IMR-90 (cell line): ENCODE results near the gene CCNK. TPM values are rescaled to one million over a fixed set of nuclear protein-coding genes. Genes with fewer than 3 reads are reported as not detected.
A peak's percentile ranks its signal among the peaks of the same experiment; 100 is the strongest.

Experiments used
- ATAC-seq: fragments of 200-7000 bp; cut with Tn5 transposase; 2 replicates; pipeline ENCODE4 v1.9.1; 2020; ENCODE audit warnings: low read depth, mild to moderate bottlenecking, moderate library complexity
- Bru-seq: library from RNA; stranded (reverse); fragments of 400-500 nt; gene quantifications from one replicate; lab custom pipeline; 2021; lab: Mats Ljungman, UMichigan
- BruChase-seq, 2 experiments: library from RNA; stranded (reverse); fragments of 400-500 nt; gene quantifications; one replicate each; lab custom pipeline; 2021; lab: Mats Ljungman, UMichigan
- BruUV-seq: library from RNA; stranded (reverse); fragments of 400-500 nt; replicated peaks from 2 replicates; lab custom pipeline; 2021; lab: Mats Ljungman, UMichigan
- CTCF ChIA-PET: fragments of 300-600 bp; formaldehyde crosslinking; extraction: SDS; loops from one replicate; lab custom pipeline; 2021; ENCODE audit warnings: antibody characterized with exemption; lab: Yijun Ruan, JAX
- POLR2A ChIA-PET: fragments of 300-600 bp; sonication (Branson Sonifier 250); formaldehyde crosslinking; loops from one replicate; lab custom pipeline; 2022; ENCODE audit warnings: antibody characterized with exemption; ENCODE audit not compliant: unreplicated experiment; lab: Charles Lee
- DNase-seq: peaks from one replicate; pipeline ENCODE4 v3.0.0; 2013
- H2AFZ ChIP-seq: replicated peaks from 2 replicates; pipeline ENCODE3; 2013; ENCODE audit warnings: low read length, mild to moderate bottlenecking; ENCODE audit not compliant: poor library complexity
- H2AK5ac ChIP-seq: 2 replicates; pipeline ENCODE4 v1.6.1; 2013; ENCODE audit warnings: low read depth, low read length, inconsistent platforms
- H2AK9ac ChIP-seq: replicated peaks from 2 replicates; pipeline ENCODE3; 2013; ENCODE audit warnings: mild to moderate bottlenecking, low read depth, low read length, moderate library complexity; ENCODE audit not compliant: poor library complexity
- H2BK120ac ChIP-seq: 2 replicates; pipeline ENCODE4 v1.6.1; 2013; ENCODE audit warnings: low read depth, low read length, inconsistent platforms
- H2BK15ac ChIP-seq: 3 replicates; pipeline ENCODE4 v1.6.1; 2013; ENCODE audit warnings: low read depth, low read length, inconsistent platforms
- H2BK20ac ChIP-seq: 2 replicates; pipeline ENCODE4 v1.6.1; 2013; ENCODE audit warnings: low read depth, mild to moderate bottlenecking, inconsistent platforms, low read length, moderate library complexity
- H2BK5ac ChIP-seq: 2 replicates; pipeline ENCODE4 v1.6.1; 2013; ENCODE audit warnings: mild to moderate bottlenecking, low read depth, low read length, inconsistent platforms; ENCODE audit not compliant: poor library complexity, severe bottlenecking
- H3K14ac ChIP-seq: replicated peaks from 2 replicates; pipeline ENCODE4 v1.6.1; 2013; ENCODE audit warnings: low read depth, low read length, inconsistent platforms
- H3K18ac ChIP-seq: 2 replicates; pipeline ENCODE4 v1.6.1; 2013; ENCODE audit warnings: low read depth, low read length, control low read depth
- H3K23ac ChIP-seq: 2 replicates; pipeline ENCODE4 v1.6.1; 2013; ENCODE audit warnings: low read depth, low read length, inconsistent platforms
- H3K27ac ChIP-seq: 2 replicates; pipeline ENCODE4 v1.5.1; 2013; ENCODE audit warnings: mild to moderate bottlenecking, control low read depth, low read length; ENCODE audit not compliant: insufficient read depth
- H3K27me3 ChIP-seq: 2 replicates; pipeline ENCODE4 v1.6.1; 2013; ENCODE audit warnings: low read length; ENCODE audit not compliant: control insufficient read depth, insufficient read depth
- H3K36me3 ChIP-seq: 2 replicates; pipeline ENCODE4 v1.6.1; 2013; ENCODE audit warnings: low read length, mixed read lengths; ENCODE audit not compliant: control insufficient read depth, insufficient read depth
- H3K4ac ChIP-seq: 2 replicates; pipeline ENCODE4 v1.6.1; 2013; ENCODE audit warnings: low read depth, low read length, inconsistent platforms
- H3K4me1 ChIP-seq: 2 replicates; pipeline ENCODE4 v1.6.1; 2013; ENCODE audit warnings: low read length, mixed read lengths; ENCODE audit not compliant: control insufficient read depth, insufficient read depth
- H3K4me2 ChIP-seq: 2 replicates; pipeline ENCODE4 v1.6.1; 2013; ENCODE audit warnings: low read depth, mild to moderate bottlenecking, control low read depth, low read length, moderate library complexity
- H3K4me3 ChIP-seq: 2 replicates; pipeline ENCODE4 v1.5.1; 2013; ENCODE audit warnings: low read depth, mild to moderate bottlenecking, control low read depth, low read length, moderate library complexity; ENCODE audit not compliant: insufficient read depth
- H3K56ac ChIP-seq: 2 replicates; pipeline ENCODE4 v1.6.1; 2013; ENCODE audit warnings: low read length, inconsistent platforms; ENCODE audit not compliant: insufficient read depth; ENCODE audit errors: extremely low read depth
- H3K79me1 ChIP-seq, 2 experiments: 2 replicates each; pipeline ENCODE4 v1.6.1; 2013; ENCODE audit warnings: low read length in 2 of 2, inconsistent platforms in 1 of 2, low read depth in 1 of 2
- H3K9ac ChIP-seq: 2 replicates; pipeline ENCODE4 v1.6.1; 2013; ENCODE audit warnings: low read depth, low read length, control low read depth
- H3K9me1 ChIP-seq: 2 replicates; pipeline ENCODE4 v1.6.1; 2013; ENCODE audit warnings: low read length, inconsistent platforms; ENCODE audit not compliant: insufficient read depth
- H3K9me3 ChIP-seq: 2 replicates; pipeline ENCODE4 v1.6.1; 2013; ENCODE audit warnings: low read length; ENCODE audit not compliant: control insufficient read depth, insufficient read depth
- H4K20me1 ChIP-seq: 2 replicates; pipeline ENCODE4 v1.6.1; 2013; ENCODE audit warnings: low read length, inconsistent platforms; ENCODE audit not compliant: insufficient read depth
- H4K5ac ChIP-seq: 2 replicates; pipeline ENCODE4 v1.6.1; 2013; ENCODE audit warnings: mild to moderate bottlenecking, low read depth, low read length, control low read depth
- H4K8ac ChIP-seq, 2 experiments: 2 replicates each; pipeline ENCODE4 v1.6.1; 2013; ENCODE audit warnings: low read depth in 2 of 2, low read length in 2 of 2, control low read depth in 1 of 2, inconsistent platforms in 1 of 2
- H4K91ac ChIP-seq: 2 replicates; pipeline ENCODE4 v1.6.1; 2013; ENCODE audit warnings: low read depth, low read length, inconsistent platforms; ENCODE audit not compliant: insufficient read depth
- BHLHE40 ChIP-seq: fragments of 150-350 bp; IDR thresholded peaks from 2 replicates; pipeline ENCODE4 v1.6.1; 2016; ENCODE audit warnings: mild to moderate bottlenecking, low read depth, low read length
- CEBPB ChIP-seq: IDR thresholded peaks from 2 replicates; pipeline ENCODE4 v1.6.1; 2012; ENCODE audit warnings: low read depth, low read length, improper control_type of control experiment
- CHD1 ChIP-seq: IDR thresholded peaks from 2 replicates; pipeline ENCODE4 v1.6.1; 2012; ENCODE audit warnings: low read depth, low read length, improper control_type of control experiment
- FOS ChIP-seq: fragments of 150-350 bp; IDR thresholded peaks from 2 replicates; pipeline ENCODE4 v1.6.1; 2016; ENCODE audit warnings: low read depth, low read length
- MAZ ChIP-seq: IDR thresholded peaks from 2 replicates; pipeline ENCODE4 v1.6.1; 2012; ENCODE audit warnings: low read depth, mild to moderate bottlenecking, low read length, improper control_type of control experiment, moderate library complexity, borderline replicate concordance
- MXI1 ChIP-seq: IDR thresholded peaks from 2 replicates; pipeline ENCODE4 v1.6.1; 2012; ENCODE audit warnings: low read depth, mild to moderate bottlenecking, low read length, moderate library complexity, borderline replicate concordance
- NFE2L2 ChIP-seq: fragments of 150-350 bp; IDR thresholded peaks from 2 replicates; pipeline ENCODE4 v1.6.1; 2016; ENCODE audit warnings: low read depth, mild to moderate bottlenecking, low read length
- POLR2A ChIP-seq: IDR thresholded peaks from 2 replicates; pipeline ENCODE4 v1.6.1; 2012; ENCODE audit warnings: mild to moderate bottlenecking, low read depth, low read length
- RAD21 ChIP-seq: IDR thresholded peaks from 2 replicates; pipeline ENCODE4 v1.6.1; 2012; ENCODE audit warnings: low read length, improper control_type of control experiment
- RCOR1 ChIP-seq: IDR thresholded peaks from 2 replicates; pipeline ENCODE4 v1.6.1; 2012; ENCODE audit warnings: mild to moderate bottlenecking, low read length, improper control_type of control experiment; ENCODE audit not compliant: insufficient replicate concordance
- RFX5 ChIP-seq: IDR thresholded peaks from 2 replicates; pipeline ENCODE4 v1.8.0; 2012; ENCODE audit warnings: low read depth, mild to moderate bottlenecking, low read length, moderate library complexity
- SMC3 ChIP-seq: fragments of 150-350 bp; IDR thresholded peaks from 2 replicates; pipeline ENCODE4 v1.6.1; 2016; ENCODE audit warnings: low read depth, mild to moderate bottlenecking, antibody characterized with exemption, low read length, moderate library complexity
- WGBS, 2 experiments: methylation state at CpG; one replicate each; pipeline versions ENCODE4 v1.1.5 to v1.1.7; 2013; ENCODE audit warnings: missing lambda C conversion rate in 2 of 2; ENCODE audit not compliant: insufficient read length in 1 of 2; ENCODE audit errors: extremely low coverage in 2 of 2; 5-methylcytosine and 5-hydroxymethylcytosine counted together
- dilution Hi-C: fragments of 300-500 bp; cut with HindIII; formaldehyde crosslinking; loops from one replicate; pipeline ENCODE4 v1.14.3; 2018; ENCODE audit warnings: low sequenced_read_pairs; ENCODE audit not compliant: unreplicated experiment
- in situ Hi-C: fragments of 300-500 bp; cut with MboI; formaldehyde crosslinking; loops from 3 replicates; pipeline ENCODE4 v1.14.3; 2019; ENCODE audit warnings: low sequenced_read_pairs, inconsistent platforms, mixed read lengths
- intact Hi-C: fragments of 100-400 bp; cut with micrococcal nuclease; formaldehyde crosslinking; loops from 2 replicates; pipeline ENCODE4 v1.10.0; 2022
- long read RNA-seq: library from polyadenylated mRNA; unstranded; transcript quantifications from one replicate; pipeline ENCODE4 v2.0.0, GENCODE V29; 2021; ENCODE audit not compliant: unreplicated experiment
- polyA plus RNA-seq, 3 experiments: library from polyadenylated mRNA; depleted of rRNA; stranded (reverse); fragments of >200 nt; gene quantifications; 2 replicates each; pipeline ENCODE4 v1.2.3, GENCODE V29; 2012; ENCODE audit warnings: low replicate concordance in 1 of 3
- total RNA-seq: library from RNA; depleted of rRNA; stranded (reverse); fragments of >200 nt; gene quantifications from 2 replicates; pipeline ENCODE4 v1.2.3, GENCODE V29; 2012; rRNA removed
- TF ChIP-seq, protein P1 (sequence below): fragments of 150-350 bp; IDR thresholded peaks from 2 replicates; pipeline ENCODE4 v1.6.1; 2017; ENCODE audit warnings: mild to moderate bottlenecking, antibody characterized with exemption, low read length, low read depth

CCNK gene
- total RNA-seq (18.8 and 33.1 TPM in 2 replicates), polyA plus RNA-seq (2012; rRNA removed) (25.0 and 38.3 TPM in 2 replicates), Bru-seq, nascent RNA (percentile 87 among the genes with signal in this experiment), BruChase-seq, experiment 1, labeled RNA remaining after a 6-hour chase (percentile 77 among the genes with signal in this experiment), BruChase-seq, experiment 2, labeled RNA remaining after a 2-hour chase (percentile 75 among the genes with signal in this experiment)
- polyA plus RNA-seq (2012; cell fraction: cytosol; rRNA removed): 9.1 and 12.6 TPM in 2 replicates
- 14.4 and 41.8 TPM in 2 replicates for polyA plus RNA-seq (2012; cell fraction: nucleus; rRNA removed; ENCODE audit: low replicate concordance)
- long read RNA-seq, partial matches to known transcripts: 15 of 18 reads
- long read RNA-seq, other reads (novel, unspliced or antisense): 3 of 18 reads

DNA sequence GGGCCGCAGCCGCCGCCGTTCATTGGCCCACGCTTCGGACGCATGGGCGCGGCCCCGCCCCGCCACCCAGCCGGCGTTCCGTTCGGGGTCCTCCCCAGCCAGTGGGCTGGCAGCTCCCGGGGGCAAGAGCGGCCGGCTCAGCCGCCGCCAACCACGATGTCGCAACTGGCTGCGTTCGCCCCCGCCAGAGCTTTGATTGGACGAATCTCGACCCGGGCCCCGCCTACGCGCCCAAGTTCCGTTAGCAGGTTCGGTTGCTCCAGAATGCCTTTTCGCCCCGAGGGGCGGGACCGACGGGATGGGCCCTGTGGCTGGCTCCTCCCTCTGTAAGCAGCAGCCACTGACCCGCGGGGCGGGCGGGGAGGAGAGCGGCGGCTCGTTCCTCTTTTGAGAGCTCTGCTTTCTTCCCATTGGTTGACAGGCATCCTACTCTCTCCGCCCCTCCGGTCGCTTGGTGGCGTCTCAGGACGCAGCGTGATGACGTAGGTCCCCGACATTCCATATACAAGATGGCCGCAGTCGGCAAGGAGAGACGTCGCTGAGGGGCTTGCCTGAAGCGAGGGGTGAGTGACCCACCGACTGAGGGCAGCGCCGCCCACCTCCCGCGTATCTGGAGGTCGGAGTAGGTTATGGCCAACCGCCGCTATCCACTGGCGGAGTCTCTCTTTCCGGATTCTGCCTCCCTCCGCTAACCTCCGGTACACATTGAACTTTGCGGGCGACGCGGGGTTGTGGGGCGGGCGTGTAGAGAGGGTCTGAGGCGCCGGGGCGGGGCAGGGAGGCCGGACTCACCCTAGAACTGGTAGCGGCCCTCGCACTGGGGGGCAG is at the start of gene CCNK:
Gene CCNK, plus strand, starts transcription at position 493 of the 828 bp plus-strand sequence. CDS start 11,269 bp downstream, outside the sequence.
- POLR2A ChIA-PET: interaction anchor here (0.5 to 0.8 kb wide), 4 partner anchors 9 to 415 kb away, joined by 3 to 4 read pairs (median 3); no protein-coding TSS in a partner anchor
- Histone ChIP-seq H4K20me1 (peaks cover 66% of the 10 kb centered on the region), H3K27ac (peak within 1 kb of the TSS; percentile 77), H4K8ac (peak within 1 kb of the TSS; percentile 13 to 92; a peak in 3 of 4 replicates), H3K4me2 (peak within 1 kb of the TSS; percentile 98), H2BK15ac (no peak within 1 kb of the TSS), H3K14ac (peak within 1 kb of the TSS; percentile 86), H2AFZ (peak within 1 kb of the TSS; percentile 93), H3K79me1 (peaks cover 8 to 52% of the 10 kb centered on the region in 2 experiments; a peak in 3 of 4 replicates), H4K5ac (peak within 1 kb of the TSS; percentile 47), H3K4ac (peak within 1 kb of the TSS; percentile 90), H3K56ac (peak within 1 kb of the TSS; percentile 86), H3K4me3 (peak within 1 kb of the TSS; percentile 80), H2BK20ac (no peak within 1 kb of the TSS), H3K18ac (peak within 1 kb of the TSS; percentile 25; the same call in 1 of the 2 replicates), H3K9ac (peak within 1 kb of the TSS; percentile 87), H2BK5ac (peak within 1 kb of the TSS; percentile 42), H3K27me3 (no peaks in the 10 kb centered on the region), H2BK120ac (no peak within 1 kb of the TSS), H2AK9ac (peak within 1 kb of the TSS; percentile 93), H3K9me1 (peaks cover 6% of the 10 kb centered on the region), H4K91ac (0 out of 2 replicates have a peak within 1 kb of the TSS, but pooled peaks have one; percentile 37), H2AK5ac (peak within 1 kb of the TSS; percentile 48), H3K23ac (peak within 1 kb of the TSS; percentile 80), H3K36me3 (no peaks in the 10 kb centered on the region), H3K9me3 (no peaks in the 10 kb centered on the region), H3K4me1 (peaks cover 5% of the 10 kb centered on the region)
- CTCF ChIA-PET: interaction anchor here (0.7 kb wide), 1 partner anchor 13 kb away, joined by 3 read pairs; no protein-coding TSS in a partner anchor
- no TSS peak for BruUV-seq
- in situ Hi-C loops (no loop called here), dilution Hi-C loops (no loop called here), intact Hi-C loops (no loop called here)
- peak; percentile 100 for DNase-seq
- ATAC-seq: peak; percentile 93
- 0% methylated on average over 30 of the region's 82 CpGs; no CpG with 5 or more reads in 1 of the 2 experiments for WGBS, 2 experiments
- TF ChIP-seq FOS (no peak), POLR2A (peak; percentile 96), SMC3 (no peak), MXI1 (no peak), RFX5 (no peak), CEBPB (peak; percentile 99), BHLHE40 (no peak), MAZ (peak; percentile 90), CHD1 (no peak), RCOR1 (no peak), NFE2L2 (no peak), RAD21 (no peak)
- TF ChIP-seq, protein P1, sequence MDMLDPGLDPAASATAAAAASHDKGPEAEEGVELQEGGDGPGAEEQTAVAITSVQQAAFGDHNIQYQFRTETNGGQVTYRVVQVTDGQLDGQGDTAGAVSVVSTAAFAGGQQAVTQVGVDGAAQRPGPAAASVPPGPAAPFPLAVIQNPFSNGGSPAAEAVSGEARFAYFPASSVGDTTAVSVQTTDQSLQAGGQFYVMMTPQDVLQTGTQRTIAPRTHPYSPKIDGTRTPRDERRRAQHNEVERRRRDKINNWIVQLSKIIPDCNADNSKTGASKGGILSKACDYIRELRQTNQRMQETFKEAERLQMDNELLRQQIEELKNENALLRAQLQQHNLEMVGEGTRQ: 0 out of 2 replicates have a peak, but pooled peaks have one; percentile 26
